Activated CD4-positive, CD25-positive, alpha-beta regulatory T cell treated with anti-CD3 and anti-CD28 coated beads, Interleukin-2, amount 50 U/mL, for 24 hours (primary cell): ENCODE results near the gene COL25A1.

Source experiments
- ATAC-seq, 2 donors: fragments of 150-1000 bp; cut with Tn5 transposase; one replicate each; pipeline ENCODE4 v1.10.0; 2021; ENCODE audit warnings: mild to moderate bottlenecking in 1 of 2, moderate library complexity in 1 of 2

COL25A1 gene

GRCh38 chr4:109302361-109303139 lies at the start of gene COL25A1:
TSS of gene COL25A1 (minus strand) at chr4:109302658.
- peak; percentile 37 to 63 for ATAC-seq

DNA sequence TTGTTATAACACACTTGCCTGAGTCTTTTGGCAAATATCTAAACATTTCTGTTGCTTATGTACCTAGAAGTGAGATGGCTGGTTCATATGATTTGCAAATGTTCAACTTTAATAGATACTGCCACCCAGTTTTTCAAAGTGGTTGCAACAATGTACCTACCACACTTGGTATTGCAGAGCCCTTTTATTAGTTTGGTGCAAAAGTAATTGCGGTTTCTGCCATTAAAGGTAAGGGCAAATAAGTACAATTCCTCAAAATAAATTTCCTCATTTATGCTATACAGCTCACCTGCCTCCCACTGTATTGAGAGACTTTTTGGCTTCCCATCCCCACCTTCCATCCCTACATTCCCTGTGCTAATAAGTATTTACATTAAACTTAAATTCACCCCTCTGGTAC lies 47.7 kb upstream of the COL25A1 start:
- ATAC-seq: no peak

DNA sequence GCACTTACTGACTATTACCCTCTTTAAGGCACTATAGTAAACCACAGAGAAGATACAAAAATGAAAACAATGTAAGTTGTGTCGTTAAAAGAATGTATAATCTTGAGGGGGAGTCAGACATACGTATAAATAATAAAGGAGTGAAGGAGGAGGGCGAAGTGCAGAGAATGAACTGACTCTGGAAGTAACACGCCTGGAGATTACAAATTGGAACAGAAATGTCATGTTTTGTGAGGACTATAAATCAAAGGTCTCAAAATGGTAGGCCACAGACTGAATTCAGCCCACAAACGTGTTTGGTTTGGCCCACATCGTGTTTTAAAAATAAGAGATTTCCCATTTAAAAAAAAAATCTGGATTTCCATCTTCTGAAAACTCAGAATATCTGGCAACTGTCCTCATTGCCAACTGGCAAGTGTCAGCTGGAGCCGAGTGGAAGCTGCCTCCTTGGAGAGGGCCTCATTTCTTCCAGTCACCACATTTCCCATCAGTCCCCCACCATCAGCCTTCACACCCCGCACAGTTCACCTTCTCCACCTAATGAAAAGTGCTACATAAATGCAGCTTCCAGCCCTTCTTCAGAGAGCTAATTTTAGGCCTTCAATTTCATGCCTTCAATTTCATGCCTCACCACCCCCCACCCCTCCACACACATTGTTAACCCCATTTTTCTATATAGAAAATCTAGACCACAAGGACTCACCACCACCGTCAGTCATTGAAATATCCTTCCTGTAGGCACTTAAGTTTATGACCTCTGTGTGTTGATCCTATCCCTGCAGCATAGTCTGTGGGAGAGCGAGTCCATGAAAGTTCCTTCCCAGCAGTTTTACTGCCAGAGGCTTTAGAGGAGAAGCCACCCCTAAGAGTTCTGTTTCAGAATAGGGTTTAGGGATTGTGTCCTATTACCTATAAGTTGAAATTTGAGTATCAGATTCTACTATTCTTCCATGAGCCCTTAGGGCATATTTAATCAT lies 32.0 kb upstream of the COL25A1 start:
- ATAC-seq: no peak

DNA sequence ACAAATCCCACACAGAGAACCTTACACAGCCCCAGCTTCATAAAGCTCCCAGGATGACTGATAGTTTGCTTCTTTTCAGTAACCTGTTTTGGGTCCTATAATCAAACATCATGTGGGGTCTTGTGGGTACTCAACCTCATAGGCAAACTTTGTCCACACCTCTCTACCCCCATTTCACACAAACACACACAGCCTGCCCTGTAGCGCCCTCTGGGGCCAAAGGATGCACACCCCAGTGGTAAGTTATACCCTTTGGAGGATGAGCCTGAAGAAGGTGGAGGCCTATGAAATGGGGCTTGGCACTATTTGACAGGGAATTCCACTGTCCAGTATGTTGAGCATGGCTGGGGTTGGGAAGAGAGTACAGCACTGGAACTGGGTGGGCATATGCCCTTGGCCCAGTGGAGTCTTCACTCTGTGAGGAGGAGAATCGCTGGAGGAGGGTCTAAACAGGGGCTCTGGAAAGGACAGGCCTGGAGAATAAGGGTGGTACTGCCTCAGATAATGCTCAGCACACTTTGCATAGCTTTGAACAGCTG lies 30.5 kb upstream of the COL25A1 start:
- ATAC-seq: no peak

DNA sequence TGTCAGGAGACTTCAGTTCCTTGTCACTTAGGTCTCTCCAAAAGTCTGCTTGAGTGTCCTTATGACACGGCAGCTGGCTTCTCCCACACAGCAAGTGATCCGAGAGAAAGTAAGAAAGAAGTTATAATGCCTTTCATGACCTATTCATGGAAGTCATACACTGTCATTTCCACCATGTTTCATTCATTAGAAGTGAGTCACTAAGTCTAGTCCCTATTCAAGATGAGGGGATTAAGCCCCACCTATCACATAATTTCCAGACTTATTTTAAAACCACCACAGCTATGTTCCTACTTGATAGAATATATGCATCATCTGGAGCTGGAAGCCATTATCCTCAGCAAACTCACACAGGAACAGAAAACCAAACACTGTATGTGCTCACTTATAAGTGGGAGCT lies 25.2 kb upstream of the COL25A1 start:
- ATAC-seq: no peak

DNA sequence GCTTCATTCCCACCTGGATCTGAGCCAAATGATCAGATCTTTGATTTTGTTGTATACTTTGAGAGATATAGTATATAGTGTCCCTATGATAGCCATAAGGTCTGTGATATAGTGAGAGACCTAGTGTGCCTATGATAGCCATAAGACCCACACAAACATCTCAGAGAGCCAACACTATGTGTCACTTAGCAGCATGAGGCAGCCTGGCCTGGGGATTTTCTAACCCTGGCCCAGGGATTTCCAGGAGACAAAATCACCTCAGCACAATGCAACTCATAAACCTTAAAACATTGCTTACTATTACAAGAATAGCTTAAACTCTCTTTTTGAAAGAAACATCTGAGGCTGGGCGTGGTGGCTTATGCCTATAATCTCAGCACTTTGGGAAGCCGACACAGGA lies 23.2 kb upstream of the COL25A1 start:
- ATAC-seq: no peak

DNA sequence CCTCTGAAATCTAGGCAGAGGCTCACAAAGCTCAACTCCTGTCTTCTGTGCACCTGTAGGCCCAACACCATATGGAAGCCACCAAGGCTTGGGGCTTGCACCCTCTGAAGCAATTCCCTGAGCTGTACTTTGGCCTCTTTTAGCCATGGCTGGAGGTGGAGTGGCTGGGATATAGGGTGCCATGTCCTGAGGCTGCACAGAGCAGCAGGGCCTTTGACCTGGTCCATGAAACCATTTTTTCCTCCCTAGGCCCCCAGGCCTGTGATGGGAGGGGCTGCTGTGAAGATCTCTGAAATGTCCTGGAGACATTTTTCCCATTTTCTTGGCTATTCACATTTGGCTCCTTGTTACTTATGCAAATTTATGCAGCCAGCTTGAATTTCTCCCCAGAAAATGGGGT lies 20.9 kb upstream of the COL25A1 start:
- ATAC-seq: no peak

DNA sequence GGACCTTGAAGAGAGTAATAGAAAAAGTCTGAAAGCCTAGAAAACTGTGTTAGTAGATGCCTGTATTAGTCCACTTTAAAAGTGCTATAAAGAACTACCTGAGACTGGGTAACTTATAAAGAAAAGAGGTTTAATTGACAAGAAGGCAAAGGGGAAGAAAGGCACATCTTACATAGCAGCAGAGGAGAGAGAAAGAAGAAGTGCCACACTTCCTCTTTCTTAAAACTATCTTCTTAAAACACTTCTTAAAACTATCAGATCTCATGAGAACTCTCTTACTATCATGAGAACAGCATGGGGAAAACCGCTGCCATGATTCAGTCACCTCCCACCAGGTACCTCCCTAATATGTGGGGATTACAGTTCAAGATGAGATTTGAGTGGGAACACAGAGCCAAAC lies 18.8 kb upstream of the COL25A1 start:
- no peak for ATAC-seq

DNA sequence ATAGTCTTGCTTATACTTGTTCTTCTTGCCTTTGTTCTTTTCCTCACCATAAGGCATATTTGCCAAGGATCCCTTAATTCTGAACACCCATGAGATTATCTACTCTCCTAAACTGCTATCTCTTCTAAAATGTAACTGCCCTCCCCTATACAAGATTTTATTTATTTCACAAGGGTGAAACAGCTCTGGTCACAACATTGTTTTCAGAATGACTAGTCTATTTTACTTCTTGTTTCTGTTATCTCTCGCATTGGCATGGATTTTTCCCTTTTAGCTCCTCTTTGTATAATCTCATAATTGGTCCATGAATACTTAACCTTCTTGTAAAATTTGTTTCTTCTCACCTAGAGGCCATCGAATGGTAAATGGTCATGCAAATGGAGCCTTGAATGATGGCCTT lies 17.2 kb upstream of the COL25A1 start:
- ATAC-seq: no peak

DNA sequence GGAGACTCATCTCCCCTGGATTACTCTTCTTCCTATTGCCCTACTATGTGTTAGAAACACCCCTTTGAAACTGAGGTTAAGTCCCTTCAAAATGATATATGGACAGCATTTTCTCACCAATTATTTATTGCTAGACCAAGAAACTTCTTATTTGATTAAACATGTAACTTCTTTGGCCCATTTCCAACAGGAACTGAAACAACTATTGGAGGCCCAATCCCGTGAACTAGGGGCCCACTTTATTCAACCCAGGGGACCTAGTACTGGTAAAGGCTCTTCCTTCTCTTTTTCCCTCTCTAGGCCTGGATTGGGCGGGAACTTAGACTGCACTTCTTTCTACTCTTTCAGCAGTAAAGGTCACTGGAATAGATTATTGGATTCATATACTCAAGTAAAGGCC lies 16.7 kb upstream of the COL25A1 start:
- no peak for ATAC-seq

DNA sequence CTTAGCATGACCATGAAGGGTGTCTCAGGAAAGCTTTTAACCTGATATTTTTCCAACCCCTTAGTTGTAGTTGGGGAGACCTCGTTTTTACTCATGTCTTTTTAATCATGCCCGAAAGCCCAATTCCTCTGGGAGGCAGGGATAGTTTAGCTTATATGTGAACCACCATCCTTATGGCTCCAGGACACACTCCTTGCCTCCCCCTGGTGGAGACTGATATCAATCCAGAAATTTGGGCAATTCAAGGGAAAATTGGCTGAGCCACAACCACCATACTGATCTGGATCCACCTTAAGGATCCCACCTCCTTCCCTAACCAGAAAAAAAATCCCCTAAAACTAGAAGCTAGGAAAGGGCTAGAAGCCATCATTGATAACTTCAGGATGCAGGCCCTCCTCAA lies 13.4 kb upstream of the COL25A1 start:
- ATAC-seq: no peak

DNA sequence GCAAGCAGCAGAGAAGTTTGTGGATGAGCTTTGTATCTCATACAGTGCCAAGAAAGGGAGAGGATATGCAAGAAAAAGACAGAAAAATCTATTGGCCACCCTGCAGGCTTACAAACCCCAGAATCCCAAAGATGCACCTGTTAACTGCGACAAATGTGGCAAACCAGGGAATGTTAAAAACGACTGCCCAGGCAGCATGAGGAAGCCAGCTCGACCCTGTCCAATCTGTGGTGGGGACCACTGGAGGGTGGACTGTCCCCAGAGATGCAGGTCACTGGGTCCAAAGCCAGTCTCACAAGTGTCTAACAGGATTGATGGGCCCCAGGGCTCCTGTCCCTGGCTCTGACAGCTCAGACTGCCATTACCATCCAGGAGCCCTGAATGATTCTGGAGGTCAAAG lies 12.9 kb upstream of the COL25A1 start:
- no peak for ATAC-seq

- no peak for ATAC-seq
These were observed 11.0 kb upstream of the COL25A1 start for GRCh38 chr4:109313168-109314133.

- no peak for ATAC-seq
These were observed 660 bp upstream of the COL25A1 start for GRCh38 chr4:109303140-109303496.

DNA sequence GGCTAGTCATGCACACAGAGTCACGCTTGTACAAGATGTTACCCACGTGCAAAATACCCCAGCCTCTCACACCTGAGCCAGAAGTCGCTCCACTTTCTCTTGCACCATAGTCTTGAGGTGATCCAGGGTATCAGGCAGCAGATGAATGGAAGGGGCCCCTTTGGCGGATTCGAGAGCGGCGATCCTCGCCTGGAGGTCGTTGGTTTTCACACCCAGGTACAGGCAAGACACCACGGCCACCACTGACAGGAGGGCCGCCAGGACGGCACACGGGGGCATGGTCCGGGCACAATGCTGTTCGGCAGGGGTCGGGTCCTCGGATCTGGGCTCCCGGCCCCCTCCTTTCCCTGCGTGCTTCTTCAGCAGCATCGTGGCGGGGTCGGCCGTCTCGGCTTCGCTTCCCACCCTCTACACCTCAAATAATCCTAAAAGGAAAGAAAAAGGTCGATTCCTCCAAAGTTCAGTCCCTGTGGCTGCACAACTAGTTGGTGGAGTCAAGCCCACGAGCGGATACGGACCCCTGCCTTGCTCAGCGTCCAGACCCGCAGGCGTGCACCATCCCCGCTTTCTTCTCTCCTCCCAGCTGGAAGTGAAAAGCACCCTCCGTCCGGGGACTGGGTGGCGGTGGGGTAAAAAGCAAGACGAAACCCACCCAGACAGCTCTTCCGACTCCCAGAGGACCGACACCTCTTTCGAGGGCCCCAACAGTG lies 652 bp downstream of the COL25A1 start:
- no peak for ATAC-seq

DNA sequence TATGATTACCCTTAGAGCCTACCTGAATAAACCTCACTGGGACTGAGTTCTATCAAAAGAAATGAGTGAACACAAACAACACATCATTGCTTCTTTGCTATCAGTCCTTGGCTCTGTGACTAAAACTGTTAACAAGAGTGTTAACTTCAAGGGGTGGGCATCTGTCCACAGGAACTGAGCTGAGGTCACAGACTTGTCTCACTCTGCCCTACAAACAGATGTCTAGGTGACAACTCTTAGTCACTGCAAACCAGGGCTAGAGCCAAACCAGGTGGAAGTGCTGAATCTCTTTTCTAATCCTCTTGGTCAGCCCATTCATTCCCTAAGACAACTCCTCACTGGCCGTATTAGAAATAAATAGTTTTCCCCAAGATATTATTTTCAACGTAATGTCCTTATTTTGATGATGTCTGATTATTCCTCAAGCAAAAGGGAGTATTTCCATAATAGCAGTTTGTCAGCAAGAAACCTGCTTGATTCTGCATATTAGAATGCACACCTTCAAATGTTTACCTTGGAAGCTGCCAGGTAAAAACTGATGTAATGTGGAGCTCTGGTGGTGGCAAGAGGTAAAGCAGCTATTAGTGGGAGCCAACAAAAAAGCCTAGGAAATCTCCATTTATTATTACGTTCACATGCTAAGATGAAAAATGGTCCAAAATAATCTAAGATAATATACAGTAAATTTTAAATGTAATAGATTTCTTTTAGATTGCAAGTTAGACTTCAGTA lies 4.0 kb downstream of the COL25A1 start:
- no peak for ATAC-seq

DNA sequence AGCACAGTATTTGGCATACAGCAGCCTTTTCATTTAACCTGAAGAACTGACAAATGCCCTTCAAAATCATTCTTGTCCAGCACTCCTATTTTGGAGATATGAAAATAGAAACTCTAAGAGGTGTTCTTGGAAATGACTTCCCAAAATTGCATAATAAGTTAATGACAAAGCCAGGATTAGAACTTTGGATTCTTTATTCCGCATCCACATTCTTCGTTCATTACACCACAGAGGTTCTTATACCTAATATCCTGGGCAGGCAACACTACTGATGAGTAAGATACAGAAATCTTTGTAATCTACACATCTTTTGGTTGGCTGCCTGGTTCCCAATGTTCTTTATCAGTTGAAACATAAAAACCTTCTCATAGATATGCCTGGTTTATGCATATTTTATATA lies 5.9 kb downstream of the COL25A1 start:
- ATAC-seq: no peak

DNA sequence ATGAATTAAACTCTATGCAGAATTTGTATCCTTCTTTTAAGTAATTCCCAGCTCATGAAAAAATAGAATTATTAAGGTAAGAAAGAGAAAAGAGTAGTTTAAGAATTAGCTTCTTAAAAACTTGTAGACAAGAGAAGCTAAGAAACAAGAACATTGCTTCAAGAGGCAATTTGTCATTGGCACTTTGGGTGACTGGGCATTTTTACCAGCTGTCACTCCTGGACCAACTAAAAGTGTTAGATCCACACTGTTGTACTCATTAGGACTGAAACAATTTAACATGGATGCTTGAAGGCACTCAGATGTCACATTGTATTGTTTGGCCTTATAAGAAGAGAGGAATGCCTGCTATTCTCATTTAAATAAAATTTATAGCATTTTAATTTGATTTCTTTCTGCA lies 7.4 kb downstream of the COL25A1 start:
- no peak for ATAC-seq

DNA sequence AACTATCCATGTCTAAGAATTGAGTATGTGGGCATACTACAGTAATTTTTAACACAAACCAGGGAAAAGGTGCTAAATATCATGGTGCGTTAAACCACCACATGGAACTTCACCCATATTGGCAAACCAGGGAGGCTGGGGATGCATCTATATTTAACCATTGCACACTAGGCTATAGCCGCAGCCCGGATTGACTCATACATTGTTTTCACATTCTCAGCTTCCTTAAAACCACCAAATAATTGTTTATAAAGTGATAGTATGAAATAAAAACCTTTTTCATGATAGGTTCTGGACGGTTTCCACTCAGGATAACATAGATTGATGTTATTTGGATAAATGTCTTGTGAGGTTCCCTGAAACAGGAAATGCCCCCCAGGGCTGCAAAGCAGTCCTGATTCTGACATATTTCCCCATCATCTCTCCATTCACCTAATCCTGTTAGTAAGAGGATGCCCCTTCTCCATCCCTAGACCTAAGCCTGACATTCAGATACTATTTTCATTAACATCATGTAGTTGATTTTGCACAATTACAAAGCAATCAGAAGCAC lies 7.9 kb downstream of the COL25A1 start:
- no peak for ATAC-seq

- ATAC-seq: no peak
These were observed 8.5 kb downstream of the COL25A1 start for GRCh38 chr4:109294006-109294405.

DNA sequence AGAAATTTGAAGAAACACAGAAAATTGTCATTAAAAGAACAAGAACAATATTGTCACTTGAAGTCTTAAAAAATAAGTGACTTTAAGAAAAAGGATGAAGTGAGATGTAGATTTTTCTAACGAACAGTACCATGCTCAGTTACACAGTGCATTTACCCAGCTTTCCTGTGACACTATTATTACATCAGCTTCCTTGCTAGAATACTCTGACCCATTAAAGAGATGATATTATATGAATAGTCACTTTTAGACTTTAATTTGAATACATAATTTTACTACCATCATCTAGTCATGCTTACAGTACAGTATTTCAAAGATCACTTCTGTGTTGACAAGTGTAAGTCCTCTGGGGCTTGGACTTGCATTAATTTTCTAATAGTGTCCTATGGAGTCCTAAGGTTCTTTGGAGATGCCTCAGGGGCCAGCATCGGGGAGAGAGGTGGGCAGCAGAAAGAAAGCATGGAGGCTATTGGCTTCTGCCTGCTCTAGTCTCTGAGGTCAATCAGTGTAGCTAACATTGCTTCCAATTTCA lies 10.7 kb downstream of the COL25A1 start:
- ATAC-seq: no peak
